ENCODE results near the gene CREB3L2. TPM values are rescaled to one million over a fixed set of nuclear protein-coding genes. Genes with fewer than 3 reads are reported as not detected.
"Not testable (repeated sequence)": the region's sequence is repeated elsewhere in the genome, so short reads cannot be mapped to it uniquely, and the experiment has no call there.

The CREB3L2 gene
- polyA plus RNA-seq, 2 of the 4 experiments (the other 2 are of a cell fraction), result 16.3 to 32.2 TPM

DNA sequence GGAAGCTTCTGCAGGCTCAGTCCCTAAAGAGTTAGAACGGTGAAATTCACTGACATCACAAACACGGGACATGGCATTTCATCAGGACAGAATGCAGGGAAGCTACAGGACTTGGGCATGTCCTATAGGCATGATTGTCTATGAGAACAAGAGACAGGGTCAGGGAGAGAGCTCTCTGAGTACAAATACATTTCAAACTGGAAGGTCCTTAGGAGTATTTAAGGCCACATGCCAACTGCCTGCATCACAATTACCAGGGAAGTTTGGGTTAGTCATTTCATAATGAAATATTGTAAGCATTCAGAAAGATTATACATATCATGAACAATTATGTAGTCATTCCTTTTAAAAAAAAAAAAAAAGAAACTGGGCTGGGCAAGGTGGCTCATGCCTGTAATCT lies 71.3 kb downstream of the CREB3L2 start:
- ATAC-seq, result peak; percentile 51 to 68; a peak in 5 of 6 replicates
- peak in 1 of 2 experiments; percentile 50 for DNase-seq (ENCODE audit: low read depth in 1 of 2, low spot score in 1 of 2)
- H3K4me3 ChIP-seq, result no peak overlapping the region
- TF ChIP-seq TFCP2L1 (CRISPR knock-in tag; IDR thresholded peaks at IDR 0.05) (no peak), CHD4 (IDR thresholded peaks at IDR 0.05; ENCODE audit: borderline replicate concordance) (no peak), FOSL2 (IDR thresholded peaks at IDR 0.05) (no peak), FOSL2 (CRISPR knock-in tag; IDR thresholded peaks at IDR 0.05) (peak; percentile 51), CEBPB (IDR thresholded peaks at IDR 0.05) (no peak)
- H3K4me1 ChIP-seq, result peaks cover 38% of the 10 kb centered on the region
- POLR2A ChIA-PET, result no interaction called here
- H3K4me2 ChIP-seq, result peak overlapping the region; percentile 68
- H3K27ac ChIP-seq, result peak overlapping the region; percentile 63 to 75; a peak in 5 of 6 replicates
- CTCF ChIA-PET, result interaction anchor here (1.1 to 3.7 kb wide), 5 partner anchors 9 to 78 kb away, joined by 3 to 13 read pairs (median 4); partner anchors contain the start of gene CREB3L2
- WGBS (ENCODE audit: missing lambda C conversion rate), result 71% methylated on average over 2 of the region's 2 CpGs
- H3K9me3 ChIP-seq, result no peaks in the 10 kb centered on the region
- no peak for FAIRE-seq

- Histone ChIP-seq H3K27ac (no peak overlapping the region), H3K4me2 (no peak overlapping the region), H3K4me3 (no peak overlapping the region), H3K4me1 (peaks cover 40% of the 10 kb centered on the region), H3K9me3 (no peaks in the 10 kb centered on the region)
- ChIA-PET CTCF (interaction anchor here (1.1 to 3.7 kb wide), 5 partner anchors 22 to 273 kb away, joined by 3 to 13 read pairs (median 5); partner anchors contain the start of gene CREB3L2), POLR2A (no interaction called here)
- TF ChIP-seq HEYL (CRISPR knock-in tag; IDR thresholded peaks at IDR 0.05) (no peak), FOSL2 (IDR thresholded peaks at IDR 0.05) (no peak), FOSL2 (CRISPR knock-in tag; IDR thresholded peaks at IDR 0.05) (no peak)
- DNase-seq (ENCODE audit: low read depth in 1 of 2, low spot score in 1 of 2) (no peak), FAIRE-seq (no peak), ATAC-seq (no peak)
- WGBS (ENCODE audit: missing lambda C conversion rate), result 90% methylated on average over 5 of the region's 5 CpGs
These were observed 73.3 kb downstream of the CREB3L2 start for GRCh38 chr7:137928626-137929025.

DNA sequence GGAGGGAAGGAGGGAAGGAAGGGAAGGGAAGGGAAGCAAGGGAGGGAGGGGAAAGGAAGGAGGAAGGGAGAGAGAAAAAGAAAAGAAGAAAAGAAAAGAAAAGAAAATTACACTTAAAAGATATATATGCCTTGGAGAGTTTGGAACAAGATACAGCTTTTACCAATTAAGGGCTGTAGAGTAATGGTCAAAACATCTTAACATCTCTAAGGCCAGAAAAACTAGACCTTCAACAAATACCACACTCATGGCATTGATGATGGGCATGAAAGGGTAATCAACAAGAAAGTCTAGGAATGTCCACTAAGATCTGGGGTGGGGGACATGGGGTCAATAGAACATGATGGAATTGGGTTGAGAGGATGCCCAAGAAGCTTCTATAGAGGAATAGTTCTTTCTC lies 74.5 kb downstream of the CREB3L2 start:
- ChIA-PET CTCF (interaction anchor here (0.8 to 1.6 kb wide), 4 partner anchors 9 to 271 kb away, joined by 3 to 4 read pairs (median 3); no protein-coding TSS in a partner anchor), POLR2A (no interaction called here)
- DNase-seq (ENCODE audit: low read depth in 1 of 2, low spot score in 1 of 2) (no peak), FAIRE-seq (no peak), ATAC-seq (no peak)
- no peak overlapping the region for H3K4me2 ChIP-seq
- H3K4me3 ChIP-seq, result no peak overlapping the region
- H3K27ac ChIP-seq, result no peak overlapping the region
- H3K9me3 ChIP-seq, result no peaks in the 10 kb centered on the region
- H3K4me1 ChIP-seq, result peaks cover 39% of the 10 kb centered on the region
- TF ChIP-seq RFX5 (IDR thresholded peaks at IDR 0.05) (no peak), BCL3 (IDR thresholded peaks at IDR 0.05) (no peak), MAFK (IDR thresholded peaks at IDR 0.05; ENCODE audit: partially characterized antibody) (no peak), MAZ (IDR thresholded peaks at IDR 0.05; ENCODE audit: borderline replicate concordance, low read depth, low read length) (no peak), CBX8 (IDR thresholded peaks at IDR 0.05) (no peak), ZSCAN20 (CRISPR knock-in tag; IDR thresholded peaks at IDR 0.05) (no peak), TP53 (CRISPR knock-in tag; IDR thresholded peaks at IDR 0.05) (no peak), HOXB5 (CRISPR knock-in tag; IDR thresholded peaks at IDR 0.05) (no peak), FOXS1 (CRISPR knock-in tag; IDR thresholded peaks at IDR 0.05) (no peak), KDM5A (IDR thresholded peaks at IDR 0.05) (no peak), MYC (IDR thresholded peaks at IDR 0.05; ENCODE audit: borderline replicate concordance, low read length) (no peak), ELK1 (IDR thresholded peaks at IDR 0.05; ENCODE audit: low read depth, low read length) (no peak), CBX2 (IDR thresholded peaks at IDR 0.05; ENCODE audit: borderline replicate concordance, low read depth) (no peak), HMGXB4 (CRISPR knock-in tag; IDR thresholded peaks at IDR 0.05; ENCODE audit: borderline replicate concordance) (no peak), HEYL (CRISPR knock-in tag; IDR thresholded peaks at IDR 0.05) (no peak), SMC3 (IDR thresholded peaks at IDR 0.05) (no peak), HOXB13 (CRISPR knock-in tag; IDR thresholded peaks at IDR 0.05; ENCODE audit: low read depth) (no peak)
- TF ChIP-seq, protein P1, sequence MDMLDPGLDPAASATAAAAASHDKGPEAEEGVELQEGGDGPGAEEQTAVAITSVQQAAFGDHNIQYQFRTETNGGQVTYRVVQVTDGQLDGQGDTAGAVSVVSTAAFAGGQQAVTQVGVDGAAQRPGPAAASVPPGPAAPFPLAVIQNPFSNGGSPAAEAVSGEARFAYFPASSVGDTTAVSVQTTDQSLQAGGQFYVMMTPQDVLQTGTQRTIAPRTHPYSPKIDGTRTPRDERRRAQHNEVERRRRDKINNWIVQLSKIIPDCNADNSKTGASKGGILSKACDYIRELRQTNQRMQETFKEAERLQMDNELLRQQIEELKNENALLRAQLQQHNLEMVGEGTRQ (IDR thresholded peaks at IDR 0.05), result no peak

GRCh38 chr7:137926206-137926605 lies 75.7 kb downstream of the CREB3L2 start:
- WGBS (ENCODE audit: missing lambda C conversion rate), result 95% methylated on average over 6 of the region's 6 CpGs
- POLR2A ChIA-PET; H3K9me3 ChIP-seq; H3K27ac ChIP-seq; H3K4me3 ChIP-seq; DNase-seq (ENCODE audit: low read depth in 1 of 2, low spot score in 1 of 2); CTCF ChIA-PET; H3K4me2 ChIP-seq; FAIRE-seq; ATAC-seq: not testable (repeated sequence)
- H3K4me1 ChIP-seq, result peaks cover 33% of the 10 kb centered on the region

All from A549 (cell line).